Raji (cell line): ENCODE data around the gene EIF2A.

Experiments
- POLR2A ChIP-seq: IDR thresholded peaks from 2 replicates; pipeline ENCODE4 v1.6.1; 2011; ENCODE audit warnings: low read depth, low read length, control low read depth; ENCODE audit not compliant: insufficient read depth

The EIF2A gene

GRCh38 chr3:150611666-150612065 is 65.1 kb downstream of the EIF2A start:
- TF ChIP-seq POLR2A: no peak

GRCh38 chr3:150612494-150612893 is 65.9 kb downstream of the EIF2A start:
- no peak for TF ChIP-seq POLR2A

- no peak for TF ChIP-seq POLR2A
Measured at GRCh38 chr3:150613034-150613433, 66.4 kb downstream of the EIF2A start.

- TF ChIP-seq POLR2A: no peak
Measured at GRCh38 chr3:150613709-150614480, 67.3 kb downstream of the EIF2A start.

GRCh38 chr3:150620002-150620689 is 73.6 kb downstream of the EIF2A start:
- no peak for TF ChIP-seq POLR2A

GRCh38 chr3:150623945-150624344 is 77.4 kb downstream of the EIF2A start:
- no peak for TF ChIP-seq POLR2A

GRCh38 chr3:150626148-150626930 is 79.8 kb downstream of the EIF2A start:
- TF ChIP-seq POLR2A: no peak

GRCh38 chr3:150627557-150627956 is 81.0 kb downstream of the EIF2A start:
- no peak for TF ChIP-seq POLR2A

- no peak for TF ChIP-seq POLR2A
Measured at GRCh38 chr3:150631515-150632221, 85.1 kb downstream of the EIF2A start.

- no peak for TF ChIP-seq POLR2A
Measured at GRCh38 chr3:150635076-150635475, 88.5 kb downstream of the EIF2A start.

- no peak for TF ChIP-seq POLR2A
Measured at GRCh38 chr3:150635526-150635925, 88.9 kb downstream of the EIF2A start.
